Gastrocnemius medialis (tissue), 4 donors: ENCODE data around the gene HRH2. TPM values are rescaled to one million over a fixed set of nuclear protein-coding genes. Genes with fewer than 3 reads are reported as not detected.

Experiments
- ATAC-seq, 2 donors: fragments of 150-250 bp; one replicate each; pipeline ENCODE4 v1.9.1; 2016
- DNase-seq, 2 donors: peaks; one replicate each; pipeline ENCODE4 v3.0.0-alpha.2; 2019
- H3K27ac ChIP-seq, 4 donors: fragments of 200-600 bp; sonication (generic); 1 replicate in 1 of 4; 2 replicates in 3 of 4; pipeline ENCODE4 v1.5.1; 2016 to 2018; ENCODE audit warnings: mild to moderate bottlenecking in 2 of 4, moderate library complexity in 1 of 4
- H3K27me3 ChIP-seq, 3 donors: fragments of 200-600 bp; sonication (generic) in 2 of 3; 1 replicate in 1 of 3; 2 replicates in 2 of 3; pipeline versions ENCODE4 v1.5.1 to v1.6.0; 2016 to 2019; ENCODE audit warnings: mild to moderate bottlenecking in 1 of 3, moderate library complexity in 1 of 3
- H3K36me3 ChIP-seq, 2 donors: fragments of 200-600 bp; sonication (generic) in 1 of 2; one replicate each; pipeline ENCODE4 v1.5.1; 2017 to 2018
- H3K4me1 ChIP-seq, 2 donors: fragments of 200-600 bp; sonication (generic) in 1 of 2; one replicate each; pipeline ENCODE4 v1.5.1; 2016 to 2017; ENCODE audit warnings: mild to moderate bottlenecking in 2 of 2
- H3K4me3 ChIP-seq, 4 donors: fragments of 200-600 bp; sonication (generic) in 3 of 4; 1 replicate in 1 of 4; 2 replicates in 3 of 4; pipeline ENCODE4 v1.5.1; 2016 to 2019; ENCODE audit warnings: mild to moderate bottlenecking in 2 of 4
- H3K9me3 ChIP-seq, 3 donors: fragments of 200-600 bp; sonication (generic) in 2 of 3; 1 replicate in 1 of 3; 2 replicates in 2 of 3; pipeline ENCODE4 v1.5.1; 2016 to 2019
- CTCF ChIP-seq, 5 experiments: fragments of 450-650 bp in 3 of 5; fragments of 200-600 bp in 2 of 5; sonication (generic) in 2 of 5; IDR thresholded peaks in 4 of 5; conservative IDR thresholded peaks in 1 of 5; 1 replicate in 4 of 5; 2 replicates in 1 of 5; pipeline ENCODE4 v1.5.1; 2016 to 2019; ENCODE audit warnings: antibody characterized with exemption in 5 of 5, mild to moderate bottlenecking in 3 of 5, moderate library complexity in 3 of 5
- POLR2A ChIP-seq, 2 donors: fragments of 450-650 bp; IDR thresholded peaks; one replicate each; pipeline ENCODE4 v1.6.1; 2017; ENCODE audit warnings: antibody characterized with exemption in 2 of 2, mild to moderate bottlenecking in 2 of 2, moderate library complexity in 2 of 2
- in situ Hi-C, 4 donors: fragments of 200-750 bp; cut with MboI; loops; one replicate each; pipeline versions ENCODE4 v1.15.0 to v1.8.0; 2017; ENCODE audit warnings: low sequenced_read_pairs in 4 of 4
- intact Hi-C: fragments of 100-400 bp; cut with DNase I; formaldehyde crosslinking; loops from one replicate; pipeline ENCODE4 v1.15.1; 2023; ENCODE audit warnings: low total_unique reads
- total RNA-seq, 4 donors: library from RNA; depleted of rRNA; stranded (reverse); fragments of >200 nt; gene quantifications; one replicate each; pipeline versions ENCODE4 v1.1.0 to v1.2.3, GENCODE V29; 2016

HRH2 gene
- total RNA-seq, 4 donors from 2014 or later, result 0.44 to 1.6 (median 0.76) TPM

- H3K9me3 ChIP-seq, result no peaks in the 10 kb centered on the region
- DNase-seq, result no peak
- no peak overlapping the region for H3K4me3 ChIP-seq
- H3K27me3 ChIP-seq, result no peaks in the 10 kb centered on the region
- no peaks in the 10 kb centered on the region for H3K36me3 ChIP-seq
- H3K4me1 ChIP-seq, result no peaks in the 10 kb centered on the region
- in situ Hi-C loops (loop anchor here (5.0 to 10.0 kb wide), 2 partner anchors 174 to 177 kb away; no protein-coding TSS in a partner anchor), intact Hi-C loops (no loop called here)
- H3K27ac ChIP-seq, result no peak overlapping the region
- TF ChIP-seq POLR2A (IDR thresholded peaks at IDR 0.05) (no peak), CTCF (IDR thresholded peaks at IDR 0.05 in 4 of 5, conservative IDR thresholded peaks at IDR 0.05 in 1 of 5) (no peak)
- ATAC-seq, result no peak
These were observed 53.8 kb downstream of the HRH2 start for GRCh38 chr5:175711472-175712312.

GRCh38 chr5:175712313-175712680 is 54.4 kb downstream of the HRH2 start:
- H3K27me3 ChIP-seq, result no peaks in the 10 kb centered on the region
- no peak overlapping the region for H3K4me3 ChIP-seq
- intact Hi-C loops (no loop called here), in situ Hi-C loops (loop anchor here (5.0 to 10.0 kb wide), 2 partner anchors 175 to 177 kb away; no protein-coding TSS in a partner anchor)
- DNase-seq, result no peak
- no peak for ATAC-seq
- H3K36me3 ChIP-seq, result no peaks in the 10 kb centered on the region
- no peak overlapping the region for H3K27ac ChIP-seq
- TF ChIP-seq CTCF (IDR thresholded peaks at IDR 0.05 in 4 of 5, conservative IDR thresholded peaks at IDR 0.05 in 1 of 5) (no peak), POLR2A (IDR thresholded peaks at IDR 0.05) (no peak)
- no peaks in the 10 kb centered on the region for H3K4me1 ChIP-seq
- H3K9me3 ChIP-seq, result no peaks in the 10 kb centered on the region

- Histone ChIP-seq H3K27me3 (no peaks in the 10 kb centered on the region), H3K9me3 (no peaks in the 10 kb centered on the region), H3K27ac (no peak overlapping the region), H3K36me3 (no peaks in the 10 kb centered on the region), H3K4me1 (no peaks in the 10 kb centered on the region), H3K4me3 (no peak overlapping the region)
- DNase-seq, result no peak
- no peak for ATAC-seq
- TF ChIP-seq CTCF (IDR thresholded peaks at IDR 0.05 in 4 of 5, conservative IDR thresholded peaks at IDR 0.05 in 1 of 5), result no peak
- TF ChIP-seq POLR2A (IDR thresholded peaks at IDR 0.05), result no peak
- in situ Hi-C loops, result loop anchor here (5.0 to 10.0 kb wide), 2 partner anchors 175 to 178 kb away; no protein-coding TSS in a partner anchor
- intact Hi-C loops, result no loop called here
These were observed 54.8 kb downstream of the HRH2 start for GRCh38 chr5:175712681-175713085.

- Histone ChIP-seq H3K4me1 (no peaks in the 10 kb centered on the region), H3K36me3 (no peaks in the 10 kb centered on the region), H3K9me3 (no peaks in the 10 kb centered on the region), H3K4me3 (no peak overlapping the region), H3K27me3 (no peaks in the 10 kb centered on the region), H3K27ac (no peak overlapping the region)
- intact Hi-C loops (no loop called here), in situ Hi-C loops (loop anchor here (5.0 to 10.0 kb wide), 2 partner anchors 177 to 179 kb away; no protein-coding TSS in a partner anchor)
- no peak for TF ChIP-seq CTCF (IDR thresholded peaks at IDR 0.05 in 4 of 5, conservative IDR thresholded peaks at IDR 0.05 in 1 of 5)
- TF ChIP-seq POLR2A (IDR thresholded peaks at IDR 0.05), result no peak
- no peak for ATAC-seq
- DNase-seq, result no peak
These were observed 56.1 kb downstream of the HRH2 start for GRCh38 chr5:175713930-175714329.
